GOT3 (cell line): ENCODE data around the gene SCAMP5.

ENCODE experiments used
- DNase-seq: peaks from one replicate; lab custom pipeline; 2025; ENCODE audit warnings: mixed read lengths; lab: John Stamatoyannopoulos, UW

Gene SCAMP5

DNA sequence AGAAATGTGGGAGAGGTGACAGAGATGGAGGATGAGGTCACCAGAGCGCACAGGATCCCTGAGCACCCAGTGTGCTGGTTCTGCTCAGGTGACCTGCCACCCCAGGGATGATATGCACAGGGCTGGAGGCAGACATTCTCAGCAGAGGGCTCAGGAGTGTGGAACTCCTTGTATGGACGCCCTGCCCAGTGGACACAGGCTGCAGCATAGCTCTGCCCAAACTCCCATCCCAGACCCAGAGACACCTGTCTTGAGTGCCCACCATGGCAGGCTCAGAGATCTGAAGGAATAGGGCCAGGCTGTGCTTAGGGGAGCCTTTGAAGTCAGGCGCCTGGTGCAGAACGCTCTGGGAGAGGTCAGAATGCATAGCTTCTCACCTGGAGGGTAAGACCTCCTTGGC, 75.3 kb downstream of the SCAMP5 start:
- no peak for DNase-seq
